Astrocyte (in vitro differentiated cells and primary cell): Measurements from ENCODE around the gene TNXB. TPM values are rescaled to one million over a fixed set of nuclear protein-coding genes. Genes with fewer than 3 reads are reported as not detected.

ENCODE experiments used
- DNase-seq: peaks from one replicate; pipeline ENCODE4 v3.0.0-alpha.2; 2010; ENCODE audit warnings: low read depth
- FAIRE-seq: peaks from 2 replicates; lab custom pipeline; 2011; peaks lifted over from hg19 to GRCh38; lab: Jason Lieb, UNC
- H2AFZ ChIP-seq: 2 replicates; pipeline ENCODE4 v1.6.0; 2012; ENCODE audit warnings: low read depth, low read length, inconsistent platforms
- H3K27ac ChIP-seq: 2 replicates; pipeline ENCODE4 v1.5.1; 2011; ENCODE audit warnings: low read depth, low read length, inconsistent platforms
- H3K27me3 ChIP-seq: 2 replicates; pipeline ENCODE4 v1.6.0; 2011; ENCODE audit warnings: low read length, inconsistent platforms; ENCODE audit not compliant: insufficient read depth
- H3K36me3 ChIP-seq: 2 replicates; pipeline ENCODE4 v1.5.1; 2011; ENCODE audit warnings: low read length, inconsistent platforms; ENCODE audit not compliant: insufficient read depth
- H3K4me1 ChIP-seq: 2 replicates; pipeline ENCODE4 v1.5.1; 2011; ENCODE audit warnings: low read length, inconsistent platforms; ENCODE audit not compliant: insufficient read depth
- H3K4me2 ChIP-seq: 2 replicates; pipeline ENCODE4 v1.6.0; 2012; ENCODE audit warnings: low read length, inconsistent platforms
- H3K4me3 ChIP-seq: 2 replicates; pipeline ENCODE4 v1.5.1; 2011; ENCODE audit warnings: low read depth, mild to moderate bottlenecking, low read length, inconsistent platforms; ENCODE audit not compliant: insufficient read depth
- H3K79me2 ChIP-seq: 2 replicates; pipeline ENCODE4 v1.6.0; 2012; ENCODE audit warnings: mild to moderate bottlenecking, low read length, inconsistent platforms; ENCODE audit not compliant: insufficient read depth
- H3K9ac ChIP-seq: 2 replicates; pipeline ENCODE4 v1.6.0; 2012; ENCODE audit warnings: mild to moderate bottlenecking, low read length, inconsistent platforms
- H3K9me3 ChIP-seq: 2 replicates; pipeline ENCODE4 v1.5.1; 2012; ENCODE audit warnings: low read depth, mild to moderate bottlenecking, low read length, inconsistent platforms; ENCODE audit not compliant: insufficient read depth
- H4K20me1 ChIP-seq: 2 replicates; pipeline ENCODE4 v1.6.0; 2012; ENCODE audit warnings: low read length, inconsistent platforms; ENCODE audit not compliant: insufficient read depth
- H3K27ac Mint-ChIP-seq: one replicate; pipeline ENCODE4 v1.8.0; 2021; ENCODE audit warnings: mild to moderate bottlenecking, mixed read lengths; ENCODE audit not compliant: unreplicated experiment
- H3K27me3 Mint-ChIP-seq: one replicate; pipeline ENCODE4 v1.8.0; 2021; ENCODE audit warnings: low read depth, mixed read lengths; ENCODE audit not compliant: unreplicated experiment
- H3K36me3 Mint-ChIP-seq: one replicate; pipeline ENCODE4 v1.8.0; 2021; ENCODE audit warnings: low read depth, mixed read lengths; ENCODE audit not compliant: unreplicated experiment
- H3K4me1 Mint-ChIP-seq: one replicate; pipeline ENCODE4 v1.8.0; 2021; ENCODE audit warnings: low read depth, mixed read lengths; ENCODE audit not compliant: unreplicated experiment
- H3K4me3 Mint-ChIP-seq: one replicate; pipeline ENCODE4 v1.8.0; 2021; ENCODE audit warnings: mild to moderate bottlenecking, moderate library complexity, mixed read lengths; ENCODE audit not compliant: unreplicated experiment
- H3K9me3 Mint-ChIP-seq: one replicate; pipeline ENCODE4 v1.8.0; 2021; ENCODE audit warnings: mild to moderate bottlenecking, mixed read lengths; ENCODE audit not compliant: unreplicated experiment
- EZH2 ChIP-seq: IDR thresholded peaks from 2 replicates; pipeline ENCODE4 v1.6.1; 2012; ENCODE audit warnings: mild to moderate bottlenecking, low read length, inconsistent platforms; ENCODE audit not compliant: insufficient read depth
- total RNA-seq: library from RNA; stranded (reverse); gene quantifications from 2 replicates; pipeline ENCODE4 v1.2.1, GENCODE V29; 2021
- TF ChIP-seq, protein P1 (sequence below): IDR thresholded peaks from 2 replicates; pipeline ENCODE4 v1.5.1; 2011; ENCODE audit warnings: low read depth, mild to moderate bottlenecking, inconsistent platforms, low read length, moderate library complexity; ENCODE audit not compliant: insufficient read depth

The TNXB gene
- total RNA-seq, 1 donor from 2014 or later = 2.3 TPM

DNA sequence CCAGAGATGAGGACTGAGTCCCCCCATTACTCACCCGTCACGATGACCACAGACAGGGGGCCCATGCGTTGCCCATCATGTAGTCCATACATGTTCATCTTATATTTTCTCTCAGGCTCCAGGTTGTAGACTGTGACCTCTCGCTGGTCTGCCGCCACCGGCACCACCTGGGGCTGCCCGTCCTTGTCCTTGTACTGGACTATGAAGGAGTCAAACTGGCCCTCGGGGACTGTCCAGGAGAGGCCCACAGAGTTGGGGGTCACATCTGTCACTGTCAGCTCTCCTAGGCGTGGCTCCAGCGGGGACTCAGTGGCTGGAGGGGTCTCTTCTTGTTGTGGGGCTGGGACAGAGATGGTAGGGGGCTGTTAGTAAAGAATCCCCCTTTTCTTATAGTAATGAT lies 35.5 kb downstream of the TNXB start:
- H3K9me3 Mint-ChIP-seq = peaks cover 4% of the 10 kb centered on the region
- H3K4me1 ChIP-seq = peaks cover 16% of the 10 kb centered on the region
- H3K27ac Mint-ChIP-seq = no peak overlapping the region
- peaks cover 19% of the 10 kb centered on the region for H3K4me1 Mint-ChIP-seq
- H4K20me1 ChIP-seq = no peaks in the 10 kb centered on the region
- H2AFZ ChIP-seq = no peak overlapping the region
- no peak overlapping the region for H3K27ac ChIP-seq
- FAIRE-seq (no peak), DNase-seq (no peak)
- peaks cover 28% of the 10 kb centered on the region for H3K27me3 ChIP-seq
- no peak overlapping the region for H3K4me2 ChIP-seq
- no peak overlapping the region for H3K4me3 Mint-ChIP-seq
- H3K36me3 Mint-ChIP-seq = no peaks in the 10 kb centered on the region
- no peaks in the 10 kb centered on the region for H3K36me3 ChIP-seq
- no peaks in the 10 kb centered on the region for H3K79me2 ChIP-seq
- H3K9me3 ChIP-seq = no peaks in the 10 kb centered on the region
- no peak overlapping the region for H3K9ac ChIP-seq
- TF ChIP-seq, protein P1, sequence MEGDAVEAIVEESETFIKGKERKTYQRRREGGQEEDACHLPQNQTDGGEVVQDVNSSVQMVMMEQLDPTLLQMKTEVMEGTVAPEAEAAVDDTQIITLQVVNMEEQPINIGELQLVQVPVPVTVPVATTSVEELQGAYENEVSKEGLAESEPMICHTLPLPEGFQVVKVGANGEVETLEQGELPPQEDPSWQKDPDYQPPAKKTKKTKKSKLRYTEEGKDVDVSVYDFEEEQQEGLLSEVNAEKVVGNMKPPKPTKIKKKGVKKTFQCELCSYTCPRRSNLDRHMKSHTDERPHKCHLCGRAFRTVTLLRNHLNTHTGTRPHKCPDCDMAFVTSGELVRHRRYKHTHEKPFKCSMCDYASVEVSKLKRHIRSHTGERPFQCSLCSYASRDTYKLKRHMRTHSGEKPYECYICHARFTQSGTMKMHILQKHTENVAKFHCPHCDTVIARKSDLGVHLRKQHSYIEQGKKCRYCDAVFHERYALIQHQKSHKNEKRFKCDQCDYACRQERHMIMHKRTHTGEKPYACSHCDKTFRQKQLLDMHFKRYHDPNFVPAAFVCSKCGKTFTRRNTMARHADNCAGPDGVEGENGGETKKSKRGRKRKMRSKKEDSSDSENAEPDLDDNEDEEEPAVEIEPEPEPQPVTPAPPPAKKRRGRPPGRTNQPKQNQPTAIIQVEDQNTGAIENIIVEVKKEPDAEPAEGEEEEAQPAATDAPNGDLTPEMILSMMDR = no peak
- no peak for TF ChIP-seq EZH2
- H3K27me3 Mint-ChIP-seq = peaks cover 40% of the 10 kb centered on the region
- no peak overlapping the region for H3K4me3 ChIP-seq

DNA sequence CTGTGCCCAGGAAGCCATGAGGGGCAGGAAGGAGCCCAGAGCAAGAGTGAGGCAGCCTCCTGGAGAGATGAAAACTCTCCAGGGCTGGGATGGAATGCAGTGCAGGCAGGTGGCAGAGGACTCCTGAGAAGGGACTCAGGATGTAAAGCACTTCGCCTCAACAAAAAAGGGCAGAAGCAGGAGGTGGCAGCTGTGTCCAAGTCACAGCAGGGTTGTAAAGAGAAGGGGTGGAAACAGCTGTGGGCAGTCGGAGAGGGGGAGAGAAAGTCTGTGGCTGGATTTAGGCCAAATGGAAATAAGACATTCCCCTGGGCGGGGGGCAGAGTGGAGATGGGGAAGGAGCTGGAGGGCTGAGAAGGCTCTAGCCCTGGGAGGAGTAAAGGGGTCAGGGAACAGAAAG lies 36.0 kb downstream of the TNXB start:
- no peak for FAIRE-seq
- no peak overlapping the region for H3K27ac Mint-ChIP-seq

More for the DNA sequence above, 36.0 kb downstream of the TNXB start:
- no peak for TF ChIP-seq EZH2
- TF ChIP-seq, protein P1 = no peak
- peak overlapping the region; percentile 36 for H3K4me3 Mint-ChIP-seq
- Histone ChIP-seq H3K9me3 (no peaks in the 10 kb centered on the region), H4K20me1 (no peaks in the 10 kb centered on the region), H2AFZ (no peak overlapping the region), H3K27me3 (peaks cover 27% of the 10 kb centered on the region), H3K36me3 (no peaks in the 10 kb centered on the region), H3K79me2 (no peaks in the 10 kb centered on the region), H3K27ac (no peak overlapping the region), H3K4me2 (no peak overlapping the region), H3K4me1 (peaks cover 16% of the 10 kb centered on the region), H3K4me3 (no peak overlapping the region), H3K9ac (no peak overlapping the region)
- no peak for DNase-seq
- peaks cover 19% of the 10 kb centered on the region for H3K4me1 Mint-ChIP-seq
- no peaks in the 10 kb centered on the region for H3K36me3 Mint-ChIP-seq
- H3K9me3 Mint-ChIP-seq = peaks cover 4% of the 10 kb centered on the region
- H3K27me3 Mint-ChIP-seq = peaks cover 39% of the 10 kb centered on the region
